Neuronal stem cell (in vitro differentiated cells): ENCODE data around the gene HOXA6.
A peak's percentile ranks its signal among the peaks of the same experiment; 100 is the strongest.

Source experiments
- DNase-seq: peaks from one replicate; pipeline ENCODE4 v3.0.0-alpha.2; 2013; ENCODE audit warnings: low spot score
- H2AFZ ChIP-seq: one replicate; pipeline ENCODE4 v1.6.1; 2013; ENCODE audit warnings: mild to moderate bottlenecking, low read length, inconsistent platforms
- H2AK5ac ChIP-seq: 2 replicates; pipeline ENCODE4 v1.6.1; 2013; ENCODE audit warnings: low read depth, mild to moderate bottlenecking, inconsistent platforms, low read length, moderate library complexity, mixed read lengths
- H2BK120ac ChIP-seq: 2 replicates; pipeline ENCODE4 v1.6.1; 2013; ENCODE audit warnings: low read depth, mild to moderate bottlenecking, inconsistent platforms, low read length, moderate library complexity, mixed read lengths
- H2BK12ac ChIP-seq: one replicate; pipeline ENCODE4 v1.6.1; 2013; ENCODE audit warnings: low read length, inconsistent platforms
- H2BK15ac ChIP-seq: 2 replicates; pipeline ENCODE4 v1.6.1; 2013; ENCODE audit warnings: mild to moderate bottlenecking, low read length, inconsistent platforms, mixed read lengths
- H2BK5ac ChIP-seq: one replicate; pipeline ENCODE4 v1.6.1; 2013; ENCODE audit warnings: inconsistent platforms, mild to moderate bottlenecking, low read length, moderate library complexity
- H3K14ac ChIP-seq: one replicate; pipeline ENCODE4 v1.6.1; 2013; ENCODE audit warnings: low read length, inconsistent platforms
- H3K18ac ChIP-seq: 2 replicates; pipeline ENCODE4 v1.6.1; 2013; ENCODE audit warnings: low read length, inconsistent platforms
- H3K23ac ChIP-seq: 2 replicates; pipeline ENCODE4 v1.6.1; 2013; ENCODE audit warnings: low read depth, mild to moderate bottlenecking, mixed read lengths, low read length, inconsistent platforms; ENCODE audit not compliant: poor library complexity
- H3K27ac ChIP-seq: replicated peaks from 3 replicates; pipeline ENCODE4 v1.5.1; 2013; ENCODE audit warnings: low read length, inconsistent platforms
- H3K27me3 ChIP-seq, 3 experiments: 2 replicates each; pipeline ENCODE4 v1.6.1; 2013; ENCODE audit warnings: low read length in 3 of 3, mild to moderate bottlenecking in 2 of 3, inconsistent platforms in 1 of 3, low read depth in 1 of 3, mixed read lengths in 1 of 3, moderate library complexity in 1 of 3; ENCODE audit not compliant: control insufficient read depth in 3 of 3, insufficient read depth in 3 of 3
- H3K36me3 ChIP-seq, 2 donors: replicated peaks in 1 of 2; 2 replicates each; pipeline ENCODE4 v1.6.1; 2013; ENCODE audit warnings: low read length in 2 of 2; ENCODE audit not compliant: control insufficient read depth in 2 of 2, insufficient read depth in 2 of 2
- H3K4ac ChIP-seq: 2 replicates; pipeline ENCODE4 v1.6.1; 2013; ENCODE audit warnings: inconsistent platforms, mild to moderate bottlenecking, low read length, moderate library complexity
- H3K4me1 ChIP-seq, 2 donors: 1 replicate in 1 of 2; 2 replicates in 1 of 2; pipeline ENCODE4 v1.6.1; 2013; ENCODE audit warnings: low read length in 2 of 2, low read depth in 1 of 2; ENCODE audit not compliant: control insufficient read depth in 2 of 2, insufficient read depth in 1 of 2
- H3K4me2 ChIP-seq: one replicate; pipeline ENCODE4 v1.6.1; 2013; ENCODE audit warnings: mild to moderate bottlenecking, low read length, inconsistent platforms; ENCODE audit not compliant: insufficient read depth, poor library complexity, severe bottlenecking
- H3K4me3 ChIP-seq, 2 donors: 2 replicates each; pipeline ENCODE4 v1.5.1; 2013; ENCODE audit warnings: low read length in 2 of 2, mild to moderate bottlenecking in 2 of 2, inconsistent platforms in 1 of 2, moderate library complexity in 1 of 2
- H3K79me1 ChIP-seq: one replicate; pipeline ENCODE4 v1.6.1; 2013; ENCODE audit warnings: low read depth, mild to moderate bottlenecking, inconsistent platforms, low read length, moderate library complexity
- H3K9ac ChIP-seq: one replicate; pipeline ENCODE4 v1.6.1; 2013; ENCODE audit warnings: mild to moderate bottlenecking, low read depth, low read length, inconsistent platforms; ENCODE audit not compliant: poor library complexity
- H3K9me3 ChIP-seq, 2 donors: replicated peaks in 1 of 2; 2 replicates each; pipeline versions ENCODE3 to v1.6.1; 2013; ENCODE audit warnings: low read length in 2 of 2, mild to moderate bottlenecking in 2 of 2, inconsistent platforms in 1 of 2, low read depth in 1 of 2, mixed read lengths in 1 of 2, moderate library complexity in 1 of 2; ENCODE audit not compliant: control insufficient read depth in 2 of 2, insufficient read depth in 1 of 2
- H4K8ac ChIP-seq: one replicate; pipeline ENCODE4 v1.6.1; 2013; ENCODE audit warnings: low read depth, mild to moderate bottlenecking, inconsistent platforms, low read length, moderate library complexity
- H4K91ac ChIP-seq: one replicate; pipeline ENCODE4 v1.6.1; 2013; ENCODE audit warnings: low read length, low read depth, mild to moderate bottlenecking, inconsistent platforms; ENCODE audit not compliant: poor library complexity
- WGBS, 2 donors: extraction: QIAGEN DNeasy Blood & Tissue Kit; methylation state at CpG; one replicate each; pipeline ENCODE4 v1.1.7; 2013; ENCODE audit warnings: missing lambda C conversion rate in 2 of 2, mixed read lengths in 1 of 2; ENCODE audit not compliant: insufficient read length in 2 of 2, insufficient replicate concordance in 1 of 2; ENCODE audit errors: extremely low coverage in 2 of 2; 5-methylcytosine and 5-hydroxymethylcytosine counted together

The HOXA6 gene

DNA sequence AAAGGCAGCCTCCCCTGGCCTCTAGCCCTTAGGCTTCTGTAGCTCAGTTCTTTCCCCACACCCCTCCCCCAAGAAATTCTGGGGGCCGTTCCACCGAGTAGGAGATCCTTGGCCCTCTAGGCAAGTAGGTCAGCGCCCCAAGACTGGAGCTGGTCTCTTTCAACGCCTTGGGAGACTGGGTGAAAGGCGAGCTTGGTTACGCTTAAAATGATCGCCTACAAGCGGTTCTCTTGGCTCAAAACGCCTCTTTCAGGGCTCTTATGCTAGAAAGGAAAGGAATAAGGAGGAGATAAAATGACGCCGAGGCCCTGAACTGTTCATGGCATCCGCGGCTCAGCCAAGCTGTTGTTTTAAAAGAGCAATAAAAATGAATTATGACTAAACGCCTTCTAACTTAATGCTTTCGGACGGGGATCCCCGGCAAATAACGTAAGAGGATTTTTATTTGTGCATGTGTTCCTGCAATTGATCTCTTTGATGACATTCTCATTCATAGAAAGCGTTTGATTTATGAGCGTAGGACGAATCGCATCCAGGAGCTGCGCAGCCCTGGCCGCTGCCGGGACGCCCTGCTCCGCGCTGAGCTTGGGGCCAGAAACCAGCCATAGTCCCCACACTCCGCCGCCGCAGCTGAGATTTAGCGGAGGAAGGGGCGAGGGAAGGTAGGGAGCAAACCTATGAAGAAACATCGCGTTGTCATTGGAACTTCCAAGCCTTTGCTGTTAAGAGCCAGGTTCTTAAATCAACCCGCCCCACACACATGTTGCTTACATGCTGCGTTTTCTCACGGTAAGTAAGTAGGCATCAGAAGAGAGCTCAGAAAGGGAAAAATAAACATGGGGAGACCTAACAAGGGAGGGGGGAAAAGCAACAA, 48.8 kb downstream of the HOXA6 start:
- Histone ChIP-seq H3K4me1 (peaks cover 0 to 1% of the 10 kb centered on the region in 2 donors), H3K14ac (no peak overlapping the region), H3K9ac (no peak overlapping the region), H3K23ac (no peak overlapping the region), H3K4me2 (no peak overlapping the region), H2BK15ac (no peak overlapping the region), H3K9me3 (peaks cover 2 to 3% of the 10 kb centered on the region in 2 donors), H2AK5ac (no peak overlapping the region), H2BK12ac (no peak overlapping the region), H4K8ac (no peak overlapping the region), H3K18ac (no peak overlapping the region), H3K4me3 (no peak overlapping the region), H2AFZ (peak overlapping the region; percentile 22), H4K91ac (no peak overlapping the region), H3K36me3 (no peaks in the 10 kb centered on the region), H3K27me3 (peaks cover 63 to 100% (median 93%) of the 10 kb centered on the region in 3 experiments), H2BK120ac (no peak overlapping the region), H3K4ac (no peak overlapping the region), H2BK5ac (no peak overlapping the region), H3K27ac (no peak overlapping the region), H3K79me1 (no peaks in the 10 kb centered on the region)
- WGBS, 2 donors = no CpG with 5 or more reads among the region's 38 CpGs
- peak; percentile 42 for DNase-seq

DNA sequence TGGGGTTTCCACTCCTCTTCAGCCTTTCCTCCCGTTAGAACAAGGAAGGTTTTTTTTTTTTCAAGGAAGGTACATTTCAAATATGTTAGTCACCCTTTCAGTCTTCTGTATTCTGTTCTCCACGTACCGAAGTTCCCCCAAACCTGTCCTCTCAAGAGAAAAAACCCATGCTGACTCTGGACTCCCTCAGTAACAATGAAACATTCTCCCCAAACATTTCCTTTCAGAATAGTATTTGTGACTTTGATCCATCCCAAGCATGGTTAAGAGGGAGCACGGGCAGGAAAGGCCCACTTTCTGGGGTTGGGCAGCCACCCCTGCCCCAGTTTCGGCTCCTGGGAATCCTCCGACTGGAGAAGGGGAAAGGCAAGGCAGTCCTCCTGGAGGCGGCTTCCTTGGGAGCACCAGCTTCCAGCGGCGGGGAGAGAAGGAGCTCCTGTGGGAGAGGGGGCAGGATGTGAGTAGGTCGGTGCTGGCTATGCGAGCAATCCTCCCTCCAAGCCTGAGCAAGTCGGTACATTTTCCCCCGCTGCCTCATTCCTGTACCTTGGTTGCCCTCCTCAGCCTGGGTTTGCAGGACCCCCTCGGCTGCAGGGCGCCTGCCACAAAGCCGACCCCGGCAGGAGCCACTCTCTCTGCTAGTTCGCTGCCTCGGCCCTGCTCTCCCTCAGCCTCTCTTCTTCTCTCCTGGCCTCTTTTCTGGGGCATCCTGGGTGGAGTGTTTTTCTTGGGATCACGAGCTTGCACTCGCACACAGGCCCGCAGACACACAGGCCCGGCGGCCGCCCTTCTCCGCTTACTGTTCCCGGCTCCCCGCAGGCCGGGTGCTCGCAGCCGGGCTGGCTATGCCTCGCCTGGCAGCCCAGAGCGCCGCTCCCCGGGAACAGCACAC, 49.6 kb downstream of the HOXA6 start:
- peaks cover 0 to 1% of the 10 kb centered on the region in 2 donors for H3K4me1 ChIP-seq
- no peak overlapping the region for H3K4me3 ChIP-seq
- peak; percentile 32 for DNase-seq
- H3K9ac ChIP-seq = no peak overlapping the region
- no peak overlapping the region for H4K91ac ChIP-seq
- no peak overlapping the region for H3K27ac ChIP-seq
- no peak overlapping the region for H4K8ac ChIP-seq
- peaks cover 57 to 100% (median 93%) of the 10 kb centered on the region in 3 experiments for H3K27me3 ChIP-seq
- WGBS, 2 donors = no CpG with 5 or more reads among the region's 35 CpGs
- no peak overlapping the region for H2BK12ac ChIP-seq
- no peak overlapping the region for H3K18ac ChIP-seq
- peaks cover 2 to 3% of the 10 kb centered on the region in 2 donors for H3K9me3 ChIP-seq
- no peak overlapping the region for H3K14ac ChIP-seq
- H2BK120ac ChIP-seq = no peak overlapping the region
- H3K36me3 ChIP-seq = no peaks in the 10 kb centered on the region
- H3K79me1 ChIP-seq = no peaks in the 10 kb centered on the region
- no peak overlapping the region for H3K4me2 ChIP-seq
- H3K23ac ChIP-seq = no peak overlapping the region
- no peak overlapping the region for H2AK5ac ChIP-seq
- no peak overlapping the region for H3K4ac ChIP-seq
- no peak overlapping the region for H2BK5ac ChIP-seq
- no peak overlapping the region for H2BK15ac ChIP-seq
- peak overlapping the region; percentile 22 for H2AFZ ChIP-seq

- Histone ChIP-seq H3K27ac (no peak overlapping the region), H2AK5ac (no peak overlapping the region), H4K91ac (no peak overlapping the region), H2AFZ (peak overlapping the region; percentile 90), H3K9me3 (peaks cover 0 to 3% of the 10 kb centered on the region in 2 donors), H2BK5ac (no peak overlapping the region), H4K8ac (no peak overlapping the region), H3K14ac (no peak overlapping the region), H2BK15ac (no peak overlapping the region), H3K4me2 (peak overlapping the region; percentile 82), H2BK120ac (no peak overlapping the region), H3K4ac (no peak overlapping the region), H3K4me3 (peak overlapping the region in 1 of 2 donors; percentile 30), H3K23ac (no peak overlapping the region), H3K4me1 (peaks cover 0 to 1% of the 10 kb centered on the region in 2 donors), H3K9ac (no peak overlapping the region), H3K79me1 (no peaks in the 10 kb centered on the region), H3K36me3 (no peaks in the 10 kb centered on the region), H3K27me3 (peaks cover 53 to 100% (median 93%) of the 10 kb centered on the region in 3 experiments), H2BK12ac (no peak overlapping the region), H3K18ac (no peak overlapping the region)
- WGBS, 2 donors = no CpG with 5 or more reads among the region's 41 CpGs
- DNase-seq = peak; percentile 8
Measured at GRCh38 chr7:27096768-27097514, 50.6 kb downstream of the HOXA6 start.
